ENCODE measurements around the gene MRPL53. TPM values are rescaled to one million over a fixed set of nuclear protein-coding genes. Genes with fewer than 3 reads are reported as not detected.

MRPL53 gene
- total and polyA plus RNA-seq, 2 of the 13 experiments (the other 11 are each of a cell fraction or from before 2014, with no cell fraction given), result 34.3 to 51.9 TPM

- TF ChIP-seq ZNF142 (CRISPR knock-in tag; IDR thresholded peaks at IDR 0.05) (no peak), ZNF597 (CRISPR knock-in tag; IDR thresholded peaks at IDR 0.05) (no peak), KLF15 (CRISPR knock-in tag; IDR thresholded peaks at IDR 0.05; ENCODE audit: borderline replicate concordance) (no peak), ZNF670 (CRISPR knock-in tag; IDR thresholded peaks at IDR 0.05; ENCODE audit: borderline replicate concordance) (no peak), PHB2 (IDR thresholded peaks at IDR 0.05; ENCODE audit: partially characterized antibody) (no peak), KDM6A (CRISPR knock-in tag; IDR thresholded peaks at IDR 0.05; ENCODE audit: low read depth) (no peak), BHLHE40 (IDR thresholded peaks at IDR 0.05; ENCODE audit: low read length) (no peak), ZNF263 (CRISPR knock-in tag; IDR thresholded peaks at IDR 0.05) (peak; percentile 27; the same call in 1 of the 2 replicates), TRIM24 (CRISPR knock-in tag; IDR thresholded peaks at IDR 0.05) (no peak), TGIF2 (CRISPR knock-in tag; IDR thresholded peaks at IDR 0.05) (peak; percentile 44; the same call in 1 of the 2 replicates), XRCC5 (optimal IDR thresholded peaks at IDR 0.05; ENCODE audit: low read length) (peak; percentile 11), ZNF33B (CRISPR knock-in tag; IDR thresholded peaks at IDR 0.05) (peak; percentile 48; the same call in 1 of the 2 replicates), RFX5 (IDR thresholded peaks at IDR 0.05; ENCODE audit: low read depth, low read length) (no peak), CHD2 (IDR thresholded peaks at IDR 0.05; ENCODE audit: low read depth, low read length) (no peak), ZNF337 (CRISPR knock-in tag; IDR thresholded peaks at IDR 0.05; ENCODE audit: borderline replicate concordance, low read depth) (no peak), SRSF4 (IDR thresholded peaks at IDR 0.05; ENCODE audit: low read depth, low read length, poor library complexity, severe bottlenecking) (no peak), TCF7 (IDR thresholded peaks at IDR 0.05; ENCODE audit: low read depth) (no peak), FOXK2 (IDR thresholded peaks at IDR 0.05) (no peak), ASH2L (IDR thresholded peaks at IDR 0.05; ENCODE audit: insufficient read length, low read depth, low read length) (no peak), ZNF235 (CRISPR knock-in tag; IDR thresholded peaks at IDR 0.05; ENCODE audit: borderline replicate concordance) (no peak), STAT5B (CRISPR knock-in tag; IDR thresholded peaks at IDR 0.05) (no peak)
- TF ChIP-seq, protein P1, sequence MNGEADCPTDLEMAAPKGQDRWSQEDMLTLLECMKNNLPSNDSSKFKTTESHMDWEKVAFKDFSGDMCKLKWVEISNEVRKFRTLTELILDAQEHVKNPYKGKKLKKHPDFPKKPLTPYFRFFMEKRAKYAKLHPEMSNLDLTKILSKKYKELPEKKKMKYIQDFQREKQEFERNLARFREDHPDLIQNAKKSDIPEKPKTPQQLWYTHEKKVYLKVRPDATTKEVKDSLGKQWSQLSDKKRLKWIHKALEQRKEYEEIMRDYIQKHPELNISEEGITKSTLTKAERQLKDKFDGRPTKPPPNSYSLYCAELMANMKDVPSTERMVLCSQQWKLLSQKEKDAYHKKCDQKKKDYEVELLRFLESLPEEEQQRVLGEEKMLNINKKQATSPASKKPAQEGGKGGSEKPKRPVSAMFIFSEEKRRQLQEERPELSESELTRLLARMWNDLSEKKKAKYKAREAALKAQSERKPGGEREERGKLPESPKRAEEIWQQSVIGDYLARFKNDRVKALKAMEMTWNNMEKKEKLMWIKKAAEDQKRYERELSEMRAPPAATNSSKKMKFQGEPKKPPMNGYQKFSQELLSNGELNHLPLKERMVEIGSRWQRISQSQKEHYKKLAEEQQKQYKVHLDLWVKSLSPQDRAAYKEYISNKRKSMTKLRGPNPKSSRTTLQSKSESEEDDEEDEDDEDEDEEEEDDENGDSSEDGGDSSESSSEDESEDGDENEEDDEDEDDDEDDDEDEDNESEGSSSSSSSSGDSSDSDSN (CRISPR knock-in tag; IDR thresholded peaks at IDR 0.05), result peak; percentile 73
These were observed 40.5 kb upstream of the MRPL53 start (continued) for GRCh38 chr2:74512744-74513604.

All from HepG2 (cell line).